Mucosa of descending colon (tissue), 3 donors: ENCODE results near the gene MAN2B2. TPM values are rescaled to one million over a fixed set of nuclear protein-coding genes. Genes with fewer than 3 reads are reported as not detected.

Experiments used
- ATAC-seq: fragments of 200-7000 bp; cut with Tn5 transposase; one replicate; pipeline ENCODE4 v1.9.1; 2020; ENCODE audit warnings: mild to moderate bottlenecking, moderate library complexity
- DNase-seq, 3 donors: peaks; one replicate each; pipeline ENCODE4 v3.0.0-alpha.2; 2020
- H3K36me3 ChIP-seq: fragments of 200-600 bp; one replicate; pipeline ENCODE4 v1.8.0; 2021; ENCODE audit warnings: low read depth, mild to moderate bottlenecking
- H3K4me1 ChIP-seq: fragments of 200-600 bp; one replicate; pipeline ENCODE4 v1.8.0; 2021; ENCODE audit warnings: low read depth, mild to moderate bottlenecking
- H3K4me3 ChIP-seq: fragments of 200-600 bp; one replicate; pipeline ENCODE4 v1.8.0; 2021; ENCODE audit warnings: mild to moderate bottlenecking
- H3K9me3 ChIP-seq: fragments of 200-600 bp; one replicate; pipeline ENCODE4 v1.8.0; 2021; ENCODE audit warnings: mild to moderate bottlenecking
- intact Hi-C, 2 donors: fragments of 100-400 bp; cut with DNase I in 1 of 2; cut with micrococcal nuclease in 1 of 2; formaldehyde crosslinking; loops; one replicate each; pipeline versions ENCODE4 v1.11.0 to v1.11.1; 2022; cut with DNase I, micrococcal nuclease
- total RNA-seq, 3 donors: library from RNA; stranded (reverse); fragmentation: NEBNext Ultra II Directional in 2 of 3; extraction: Animal tissue kit (Norgen Biotek cat#: 25700) in 2 of 3; gene quantifications; one replicate each; pipeline versions ENCODE4 v1.2.1 to v1.2.4, GENCODE V29; 2021 to 2023
- TF ChIP-seq, protein P1 (sequence below): fragments of 200-600 bp; IDR thresholded peaks from one replicate; pipeline ENCODE4 v1.8.0; 2022; ENCODE audit warnings: antibody characterized with exemption, mild to moderate bottlenecking
- donor health status: DM: no; HTN: no; CAD: no; lungs with moderate emphysema.
- donor health status: DM: no; HTN: no; CAD: no.
- donor health status: DM: no; HTN: yes; CAD: no.

Gene MAN2B2
- total RNA-seq, 3 donors from 2014 or later, result 24.1 to 28.2 (median 27.2) TPM

DNA sequence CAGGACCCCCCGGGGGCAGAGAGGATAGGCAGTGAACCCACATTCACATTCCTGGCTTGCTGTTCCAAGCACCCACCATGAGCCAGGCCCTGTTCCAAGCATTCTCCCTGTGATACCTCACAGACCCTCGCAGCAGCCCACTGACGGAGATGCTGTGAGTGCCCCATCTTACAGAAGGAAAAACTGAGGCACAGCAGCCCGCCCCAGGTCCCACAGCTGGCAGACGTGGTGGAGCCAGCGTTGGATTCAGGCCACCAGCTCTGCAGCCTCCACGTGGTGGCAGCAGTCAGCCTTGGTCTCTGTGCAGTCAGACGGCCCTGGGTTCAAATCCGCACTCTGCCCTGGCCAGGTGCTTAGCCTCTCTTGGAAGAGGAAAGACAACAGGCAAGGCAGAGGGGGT is 16.8 kb downstream of the MAN2B2 start:
- Histone ChIP-seq H3K36me3 (no peaks in the 10 kb centered on the region), H3K9me3 (no peaks in the 10 kb centered on the region), H3K4me1 (no peaks in the 10 kb centered on the region), H3K4me3 (no peak overlapping the region)
- ATAC-seq, result no peak
- TF ChIP-seq, protein P1, sequence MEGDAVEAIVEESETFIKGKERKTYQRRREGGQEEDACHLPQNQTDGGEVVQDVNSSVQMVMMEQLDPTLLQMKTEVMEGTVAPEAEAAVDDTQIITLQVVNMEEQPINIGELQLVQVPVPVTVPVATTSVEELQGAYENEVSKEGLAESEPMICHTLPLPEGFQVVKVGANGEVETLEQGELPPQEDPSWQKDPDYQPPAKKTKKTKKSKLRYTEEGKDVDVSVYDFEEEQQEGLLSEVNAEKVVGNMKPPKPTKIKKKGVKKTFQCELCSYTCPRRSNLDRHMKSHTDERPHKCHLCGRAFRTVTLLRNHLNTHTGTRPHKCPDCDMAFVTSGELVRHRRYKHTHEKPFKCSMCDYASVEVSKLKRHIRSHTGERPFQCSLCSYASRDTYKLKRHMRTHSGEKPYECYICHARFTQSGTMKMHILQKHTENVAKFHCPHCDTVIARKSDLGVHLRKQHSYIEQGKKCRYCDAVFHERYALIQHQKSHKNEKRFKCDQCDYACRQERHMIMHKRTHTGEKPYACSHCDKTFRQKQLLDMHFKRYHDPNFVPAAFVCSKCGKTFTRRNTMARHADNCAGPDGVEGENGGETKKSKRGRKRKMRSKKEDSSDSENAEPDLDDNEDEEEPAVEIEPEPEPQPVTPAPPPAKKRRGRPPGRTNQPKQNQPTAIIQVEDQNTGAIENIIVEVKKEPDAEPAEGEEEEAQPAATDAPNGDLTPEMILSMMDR, result no peak
- intact Hi-C loops, result no loop called here
- no peak for DNase-seq

DNA sequence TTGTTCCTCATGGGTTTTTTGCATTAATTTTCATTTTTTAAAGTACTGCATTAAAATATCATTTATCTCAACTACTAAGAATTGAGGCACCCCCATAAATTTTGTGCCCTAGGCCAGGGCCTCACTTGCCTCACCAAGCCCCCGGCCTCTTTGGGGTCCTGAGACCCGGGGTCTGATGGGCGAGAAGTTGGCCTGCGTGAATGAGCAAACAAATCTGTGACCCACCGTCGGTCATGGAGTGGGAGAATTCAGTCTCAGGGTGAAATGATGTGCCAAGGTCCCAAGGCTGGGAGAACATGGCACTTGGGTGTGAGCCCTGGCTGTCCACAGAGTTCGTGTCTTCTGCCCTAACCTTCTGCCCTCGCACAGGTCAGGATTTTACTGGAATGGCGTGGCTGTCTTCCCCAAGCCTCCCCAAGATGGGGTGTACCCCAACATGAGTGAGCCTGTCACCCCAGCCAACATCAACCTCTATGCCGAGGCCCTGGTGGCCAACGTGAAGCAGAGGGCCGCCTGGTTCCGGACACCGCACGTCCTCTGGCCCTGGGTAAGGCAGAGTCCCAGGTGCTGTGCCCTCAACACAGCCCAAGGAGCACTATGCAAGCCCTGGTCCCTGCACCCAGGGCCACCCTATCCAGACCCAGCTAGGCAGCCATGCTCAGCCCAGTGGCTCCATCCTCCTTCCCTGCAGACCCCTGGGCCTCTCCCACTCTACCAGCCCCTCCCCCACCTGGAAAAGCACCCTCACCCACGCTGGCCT is 18.0 kb downstream of the MAN2B2 start:
- Histone ChIP-seq H3K9me3 (no peaks in the 10 kb centered on the region), H3K4me1 (no peaks in the 10 kb centered on the region), H3K36me3 (no peaks in the 10 kb centered on the region), H3K4me3 (no peak overlapping the region)
- intact Hi-C loops, result no loop called here
- ATAC-seq, result no peak
- no peak for DNase-seq
- TF ChIP-seq, protein P1, result no peak

DNA sequence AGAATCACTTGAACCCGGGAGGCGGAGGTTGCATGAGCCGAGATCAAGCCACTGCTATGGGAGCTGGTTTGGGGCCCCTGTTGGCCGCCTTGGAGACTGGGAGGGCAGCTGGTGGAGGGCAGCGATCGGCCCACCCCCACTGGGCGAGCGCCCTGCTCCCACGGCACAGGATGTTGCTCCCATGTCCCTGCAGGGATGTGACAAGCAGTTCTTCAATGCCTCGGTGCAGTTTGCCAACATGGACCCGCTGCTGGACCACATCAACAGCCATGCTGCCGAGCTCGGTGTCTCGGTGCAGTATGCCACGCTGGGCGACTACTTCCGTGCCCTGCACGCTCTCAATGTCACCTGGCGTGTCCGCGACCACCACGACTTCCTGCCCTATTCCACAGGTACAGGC is 19.4 kb downstream of the MAN2B2 start:
- intact Hi-C loops, result no loop called here
- Histone ChIP-seq H3K36me3 (no peaks in the 10 kb centered on the region), H3K4me1 (no peaks in the 10 kb centered on the region)

GRCh38 chr4:6594826-6595355 is 19.9 kb downstream of the MAN2B2 start:
- Histone ChIP-seq H3K9me3 (no peaks in the 10 kb centered on the region), H3K4me1 (no peaks in the 10 kb centered on the region), H3K36me3 (no peaks in the 10 kb centered on the region), H3K4me3 (no peak overlapping the region)
- intact Hi-C loops, result no loop called here
- DNase-seq, result no peak
- TF ChIP-seq, protein P1, result no peak
- no peak for ATAC-seq

More for the DNA sequence above, 19.4 kb downstream of the MAN2B2 start:
- DNase-seq (no peak), ATAC-seq (no peak)
- Histone ChIP-seq H3K4me3 (no peak overlapping the region), H3K9me3 (no peaks in the 10 kb centered on the region)
- TF ChIP-seq, protein P1, result no peak

DNA sequence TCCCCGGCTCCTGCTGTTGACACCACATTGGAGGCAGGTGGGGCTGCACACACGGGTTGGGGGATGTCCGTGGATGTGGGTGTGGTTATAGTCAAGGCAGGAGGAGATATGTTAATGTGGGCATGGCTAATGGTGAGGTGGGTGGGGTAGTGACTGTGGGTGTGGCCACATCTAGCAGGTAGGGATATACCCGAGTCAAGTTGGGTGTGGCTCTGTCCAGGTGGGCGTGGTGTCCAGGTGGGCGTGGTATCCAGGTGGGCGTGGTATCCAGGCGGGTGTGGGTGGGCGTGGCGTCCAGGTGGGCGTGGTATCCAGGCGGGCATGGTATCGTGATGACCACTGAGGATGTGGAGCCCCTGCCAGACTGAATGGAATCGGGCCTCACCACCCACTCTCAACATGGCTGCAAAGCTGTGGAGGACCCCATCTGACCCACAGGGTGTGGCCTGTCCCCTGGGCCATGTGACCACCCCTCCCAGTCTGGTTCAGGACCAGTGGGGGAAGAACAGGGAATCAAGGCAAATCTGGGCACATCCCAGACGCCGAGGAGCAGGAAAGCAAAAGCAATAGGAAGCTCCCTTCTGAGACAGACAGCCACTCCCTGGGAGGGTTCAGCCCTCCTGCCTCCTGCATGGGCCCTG is 21.0 kb downstream of the MAN2B2 start:
- no peaks in the 10 kb centered on the region for H3K36me3 ChIP-seq

More for the DNA sequence above, 21.0 kb downstream of the MAN2B2 start:
- TF ChIP-seq, protein P1, result no peak
- no peaks in the 10 kb centered on the region for H3K9me3 ChIP-seq
- H3K4me1 ChIP-seq, result no peaks in the 10 kb centered on the region
- ATAC-seq, result peak; percentile 66
- DNase-seq, result peak in 1 of 3 donors; percentile 7
- no peak overlapping the region for H3K4me3 ChIP-seq
- intact Hi-C loops, result no loop called here
